Limb (tissue), 2 donors: ENCODE results near the gene DFFA.
A peak's percentile ranks its signal among the peaks of the same experiment; 100 is the strongest.
"Not testable (repeated sequence)": the region's sequence is repeated elsewhere in the genome, so short reads cannot be mapped to it uniquely, and the experiment has no call there.

ENCODE experiments used
- DNase-seq, 2 donors: peaks; one replicate each; pipeline ENCODE4 v3.0.0-alpha.2; 2016; ENCODE audit errors: extremely low spot score in 2 of 2

DFFA gene

GRCh38 chr1:10506046-10506676, 33.8 kb upstream of the DFFA start:
- DNase-seq: not testable (repeated sequence)

DNA sequence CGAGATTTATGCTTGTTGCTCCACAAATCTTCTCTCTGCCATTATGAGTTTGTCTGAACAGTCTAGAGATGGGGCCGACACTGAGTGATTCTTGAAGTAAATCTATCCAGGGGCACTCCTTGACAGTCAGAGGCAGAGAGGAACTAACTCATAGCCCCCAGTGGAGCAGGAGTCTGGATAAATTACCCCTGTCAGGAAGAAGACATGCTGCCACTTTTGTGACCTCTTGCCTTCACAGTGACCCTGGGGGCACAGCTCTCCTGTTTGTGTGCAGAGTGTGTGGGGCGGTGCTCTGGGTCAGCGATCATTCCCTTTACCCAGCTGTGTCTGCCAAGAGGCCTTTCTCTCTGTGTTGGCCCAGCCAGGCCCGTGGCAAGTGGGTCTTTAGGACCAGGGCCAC, 31.9 kb upstream of the DFFA start:
- no peak for DNase-seq

GRCh38 chr1:10502206-10502605, 29.9 kb upstream of the DFFA start:
- no peak for DNase-seq

- no peak for DNase-seq
These were observed 25.9 kb upstream of the DFFA start for GRCh38 chr1:10498231-10498630.

DNA sequence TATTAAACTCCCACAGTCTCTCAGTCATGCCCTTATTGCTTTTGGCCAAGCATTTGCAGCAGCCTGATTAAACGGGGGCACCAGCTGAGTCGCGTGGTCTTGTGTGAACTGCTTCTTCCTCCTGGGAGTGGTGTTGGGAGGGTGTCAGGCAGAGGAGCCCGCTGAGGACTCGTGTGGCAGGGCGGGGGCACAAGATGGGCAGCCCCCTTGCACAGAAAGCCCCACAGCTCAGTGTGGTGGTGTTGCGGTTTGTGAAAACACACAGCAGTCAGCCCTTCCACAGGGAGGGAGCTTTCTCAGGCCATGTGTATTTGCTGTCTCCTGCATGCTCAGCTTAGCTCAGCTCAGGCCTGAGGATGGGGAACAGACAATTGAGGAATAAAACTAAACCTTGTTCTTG, 24.8 kb upstream of the DFFA start:
- DNase-seq: no peak

DNA sequence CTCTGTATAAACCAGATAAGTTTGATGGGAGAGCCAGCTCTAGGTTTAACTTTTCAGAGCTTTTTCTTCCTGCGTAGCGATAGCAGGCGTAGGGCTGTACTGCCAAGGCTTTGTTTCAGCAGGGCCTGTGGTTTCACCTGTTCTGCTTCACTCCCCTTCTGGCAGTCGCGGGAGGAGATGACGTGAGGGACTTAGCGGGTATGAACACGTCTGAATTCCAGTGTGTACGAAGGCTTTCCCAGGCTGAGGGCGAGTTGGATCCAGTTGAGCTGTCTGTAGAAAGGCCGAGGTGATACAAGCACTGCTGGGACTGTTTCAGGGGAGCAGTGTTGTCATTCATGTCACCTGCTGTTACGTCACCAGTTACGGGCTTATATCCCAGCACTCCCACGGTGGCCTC, 23.6 kb upstream of the DFFA start:
- DNase-seq: no peak

DNA sequence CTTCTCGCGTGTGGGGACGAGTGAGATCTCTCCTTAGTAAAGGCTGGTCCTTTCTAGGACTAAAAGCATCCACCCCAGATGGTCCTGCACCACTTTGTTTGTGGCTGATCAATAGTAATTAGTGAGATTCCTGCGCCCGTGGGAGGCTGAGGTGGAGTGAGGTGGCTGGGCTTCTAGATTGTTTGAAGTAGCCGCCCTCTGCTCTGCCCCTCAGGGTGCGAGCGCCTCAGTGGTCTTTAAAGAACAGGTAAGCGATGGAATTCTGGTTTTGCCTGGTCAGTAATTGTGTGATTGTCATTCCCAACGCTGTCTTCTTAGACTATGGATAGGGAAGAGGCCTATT, 23.1 kb upstream of the DFFA start:
- DNase-seq: no peak

DNA sequence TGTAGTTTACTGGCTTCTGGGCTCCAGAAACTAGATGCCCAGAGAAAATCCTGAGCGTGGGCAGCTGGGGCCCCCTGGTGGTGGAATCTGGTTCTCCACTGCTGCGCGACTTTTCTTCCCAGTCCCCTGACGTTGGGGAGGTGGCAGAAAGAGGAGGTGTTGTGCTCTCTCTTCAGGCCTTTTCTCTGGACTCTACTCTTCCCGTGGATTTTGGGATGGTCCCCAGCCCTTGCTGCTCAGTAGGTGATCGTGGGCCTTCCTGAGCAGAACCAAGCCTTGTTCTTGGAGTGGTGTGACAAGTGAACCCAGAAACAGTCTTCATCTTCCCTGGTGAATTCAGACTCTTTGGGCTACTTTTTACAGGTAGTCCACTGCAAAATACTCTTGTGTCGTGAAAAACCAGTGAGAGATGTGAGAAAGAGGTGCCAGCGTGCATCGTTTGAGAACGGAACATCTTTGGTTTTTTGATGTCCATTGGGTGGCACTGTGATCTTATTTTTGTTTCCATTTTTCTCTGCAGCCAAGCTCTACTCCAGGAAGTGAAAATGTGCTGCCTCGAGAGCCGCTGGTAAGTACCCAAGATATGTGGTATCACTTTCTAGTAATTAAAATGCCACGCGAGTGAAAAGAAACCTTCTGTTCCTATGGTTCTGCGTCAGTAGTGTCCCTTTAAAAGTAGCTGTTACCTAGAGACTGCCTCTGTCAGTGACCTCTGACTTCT, 22.6 kb upstream of the DFFA start:
- peak; percentile 71 to 88 for DNase-seq

GRCh38 chr1:10494418-10494753, 22.1 kb upstream of the DFFA start:
- DNase-seq: no peak

DNA sequence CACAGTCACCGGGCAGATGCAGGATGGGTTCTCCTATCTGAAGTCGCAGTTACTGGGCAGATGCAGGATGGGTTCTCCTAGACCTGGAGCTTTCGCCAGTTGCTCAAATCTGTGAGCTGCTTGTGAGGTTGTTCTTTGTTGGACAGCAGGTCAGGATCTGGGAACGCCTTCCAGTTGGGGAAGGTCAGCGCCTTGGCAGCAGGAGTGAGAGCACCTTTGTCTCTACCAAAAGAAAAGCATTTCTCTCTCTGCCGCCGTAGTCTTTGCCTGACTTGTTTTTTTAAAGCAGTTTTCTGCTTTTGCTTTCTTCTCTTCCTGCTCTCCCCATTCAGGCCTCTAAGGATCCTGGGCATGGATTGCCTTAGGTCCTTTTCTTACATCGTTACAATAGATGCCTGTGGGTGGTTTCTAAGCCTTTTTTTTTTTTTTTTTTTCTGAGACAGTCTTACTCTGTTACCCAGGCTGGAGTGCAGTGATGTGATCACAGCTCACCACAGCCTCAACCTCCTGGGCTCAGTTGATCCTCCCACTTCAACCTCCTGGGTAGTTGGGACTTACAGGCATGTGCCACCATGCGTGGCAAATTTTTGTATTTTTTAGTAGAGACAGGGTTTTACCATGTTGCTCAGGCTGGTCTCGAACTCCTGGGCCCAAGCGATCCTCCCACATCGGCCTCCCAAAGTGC, 18.1 kb upstream of the DFFA start:
- DNase-seq: no peak

DNA sequence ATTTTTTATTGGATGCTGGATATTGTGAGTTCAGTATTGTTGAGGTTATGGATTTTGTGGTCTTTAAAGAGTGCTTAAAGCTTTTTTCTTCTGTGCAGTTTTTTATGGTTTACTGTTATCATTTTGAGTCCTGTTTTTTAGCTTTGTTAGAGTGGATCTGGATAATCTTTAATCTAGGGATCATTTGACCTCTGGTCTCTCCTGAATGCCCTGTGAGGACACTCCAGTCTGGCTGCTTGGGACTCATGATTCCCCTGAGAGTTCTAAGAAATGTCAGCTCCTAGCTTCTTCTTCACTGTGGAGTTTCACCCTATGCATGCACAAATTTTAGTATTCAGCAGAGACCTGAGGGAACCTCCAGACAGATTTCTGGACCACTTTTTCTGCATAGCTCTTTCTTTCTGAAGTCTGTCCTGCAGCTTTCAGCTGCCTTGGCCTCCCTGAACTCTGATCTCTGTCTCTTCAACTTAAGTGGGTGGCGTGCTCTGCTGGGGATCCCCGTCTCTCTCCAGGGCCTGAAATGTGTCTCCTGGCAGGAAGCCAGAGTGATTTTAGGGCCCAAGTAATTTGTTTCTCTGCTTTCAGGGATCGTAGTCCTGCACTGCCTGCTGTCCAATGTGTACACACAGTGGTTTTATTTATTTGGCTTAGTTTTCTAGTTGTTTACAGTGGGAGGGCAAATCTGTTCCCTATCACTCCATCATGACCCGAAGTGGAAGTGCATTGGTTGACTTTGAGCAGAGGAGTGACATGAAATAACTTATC, 17.1 kb upstream of the DFFA start:
- DNase-seq: no peak

GRCh38 chr1:10484521-10484920, 12.2 kb upstream of the DFFA start:
- DNase-seq: no peak

DNA sequence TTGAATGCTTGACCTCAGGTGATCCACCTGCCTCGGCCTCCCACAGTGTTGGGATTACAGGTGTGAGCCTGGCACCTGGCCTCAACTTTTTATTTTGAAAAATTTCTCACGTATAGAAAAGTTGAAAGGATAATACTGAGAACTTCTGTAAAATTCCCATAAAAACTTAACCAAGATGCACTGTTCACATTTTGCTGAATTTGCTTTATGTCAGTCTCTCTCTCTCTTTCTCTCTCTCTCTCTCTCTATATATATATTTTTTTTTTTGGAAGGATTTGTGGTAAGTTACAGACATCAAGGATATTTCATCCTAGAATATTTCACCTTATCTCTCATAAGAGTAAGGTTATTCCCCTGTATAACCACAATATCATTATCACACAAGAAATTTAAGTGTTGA, 8.3 kb upstream of the DFFA start:
- DNase-seq: no peak

GRCh38 chr1:10479296-10479695, 7.0 kb upstream of the DFFA start:
- no peak for DNase-seq

GRCh38 chr1:10475510-10475909, 3.2 kb upstream of the DFFA start:
- DNase-seq: no peak

- peak; percentile 90 for DNase-seq
These were observed 2.5 kb upstream of the DFFA start, which contains the start of gene PEX14 for GRCh38 chr1:10474613-10475507. PEX14 (plus strand) TSS chr1:10474950; CDS start chr1:10474967, 17 bp downstream.

- DNase-seq: not testable (repeated sequence)
These were observed 1.9 kb upstream of the DFFA start for GRCh38 chr1:10474309-10474612.

DNA sequence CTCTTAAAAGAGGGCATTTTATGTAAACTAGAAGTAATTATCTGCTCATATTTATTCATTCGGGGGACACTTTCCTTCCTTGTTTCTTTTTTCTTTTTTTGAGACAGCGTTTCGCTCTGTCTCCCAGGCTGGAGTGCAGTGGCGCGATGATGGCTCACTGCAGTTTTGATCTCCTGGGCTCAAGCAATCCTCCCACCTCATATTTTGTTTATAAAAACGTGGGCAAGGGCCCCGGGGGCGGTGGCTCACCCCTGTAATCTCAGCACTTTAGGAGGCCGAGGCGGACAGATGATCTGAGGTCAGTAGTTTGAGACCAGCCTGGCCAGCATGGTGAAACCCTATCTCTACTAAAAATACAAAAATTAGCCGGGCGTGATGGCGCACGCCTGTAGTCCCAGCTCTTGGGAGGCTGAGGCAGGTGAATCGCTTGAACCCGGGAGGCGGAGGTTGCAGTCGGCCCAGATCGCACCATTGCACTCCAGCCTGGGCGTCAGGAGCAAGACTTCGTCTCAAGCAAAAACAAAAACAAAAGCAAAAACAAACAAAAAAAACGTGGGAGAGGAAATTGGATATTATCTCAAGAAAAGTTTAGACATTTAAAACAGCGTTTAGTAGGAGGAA, 926 bp upstream of the DFFA start:
- DNase-seq: no peak

- no peak for DNase-seq
These were observed 714 bp downstream of the DFFA start for GRCh38 chr1:10471411-10472219.

GRCh38 chr1:10470043-10470442, 2.3 kb downstream of the DFFA start:
- DNase-seq: no peak
